K562 (cell line): ENCODE data around the gene KIF3B. TPM values are rescaled to one million over a fixed set of nuclear protein-coding genes. Genes with fewer than 3 reads are reported as not detected.
A peak's percentile ranks its signal among the peaks of the same experiment; 100 is the strongest.

Experiments used
- BMI1 ChIP-seq: fragments of 150-350 bp; IDR thresholded peaks from 2 replicates; pipeline ENCODE4 v1.6.1; 2014; ENCODE audit warnings: low read length
- CUX1 ChIP-seq: fragments of 200-800 bp; sonication (Bioruptor generic); IDR thresholded peaks from 2 replicates; pipeline ENCODE4 v1.6.1; 2016; ENCODE audit warnings: missing genetic modification characterization, missing compliant biosample characterization
- DIDO1 ChIP-seq: fragments of 450-650 bp; IDR thresholded peaks from 2 replicates; pipeline ENCODE4 v1.6.1; 2016; ENCODE audit warnings: low read depth, missing biosample characterization, missing genetic modification characterization
- EP400 ChIP-seq: fragments of 450-650 bp; IDR thresholded peaks from 2 replicates; pipeline ENCODE4 v1.6.1; 2017; ENCODE audit warnings: antibody characterized with exemption, mild to moderate bottlenecking, moderate library complexity
- HIVEP1 ChIP-seq: fragments of 250-450 bp; sonication (Bioruptor Pico); IDR thresholded peaks from 2 replicates; pipeline ENCODE4 v1.4.0; 2020; ENCODE audit warnings: mild to moderate bottlenecking
- KAT2B ChIP-seq: IDR thresholded peaks from one replicate; pipeline ENCODE4 v1.6.1; 2012; ENCODE audit warnings: low read depth, mild to moderate bottlenecking, control low read depth, inconsistent platforms, low read length, moderate library complexity
- MYNN ChIP-seq, 2 experiments: sonication (generic); formaldehyde crosslinking in 1 of 2; IDR thresholded peaks; 2 replicates each; pipeline versions ENCODE4 v1.5.0 to v1.6.1; 2016 to 2020; ENCODE audit warnings: antibody characterized with exemption in 1 of 2, missing genetic modification reagents in 1 of 2
- NFRKB ChIP-seq: fragments of 450-650 bp; IDR thresholded peaks from 2 replicates; pipeline ENCODE4 v1.6.1; 2016; ENCODE audit warnings: low read depth
- SNIP1 ChIP-seq: fragments of 450-650 bp; IDR thresholded peaks from 2 replicates; pipeline ENCODE4 v1.7.1; 2017; ENCODE audit warnings: low read depth, mild to moderate bottlenecking
- YY1 ChIP-seq, 3 experiments: IDR thresholded peaks; 2 replicates each; pipeline ENCODE4 v1.6.1; 2011; ENCODE audit warnings: low read length in 2 of 3, mild to moderate bottlenecking in 2 of 3, moderate library complexity in 2 of 3, borderline replicate concordance in 1 of 3, control low read depth in 1 of 3, low read depth in 1 of 3; ENCODE audit not compliant: insufficient read depth in 3 of 3, insufficient replicate concordance in 2 of 3, control insufficient read depth in 1 of 3, insufficient read length in 1 of 3; ENCODE audit errors: extremely low read depth in 1 of 3
- ZNF384 ChIP-seq: IDR thresholded peaks from 2 replicates; pipeline ENCODE4 v1.6.1; 2012; ENCODE audit warnings: low read depth, low read length, improper control_type of control experiment
- ZNF76 ChIP-seq: fragments of 250-450 bp; sonication (Bioruptor Pico); IDR thresholded peaks from 2 replicates; pipeline ENCODE4 v1.4.0; 2020; ENCODE audit warnings: mild to moderate bottlenecking, moderate library complexity, borderline replicate concordance
- polyA plus RNA-seq, 8 experiments: library from polyadenylated mRNA; depleted of rRNA in 4 of 8; stranded (reverse) in 5 of 8; unstranded in 3 of 8; fragments of >200 nt; fragmentation: Nextera tagmentation in 2 of 8; fragmentation: Illumina TruSeq in 1 of 8; extraction: Ambion mirVana in 2 of 8; extraction: Trizol in 1 of 8; gene quantifications; 2 replicates each; pipeline versions ENCODE4 v1.2.1 to v1.2.3, GENCODE V29; 2011 to 2014; ENCODE audit warnings: inconsistent platforms in 1 of 8, missing spikeins in 1 of 8
- total RNA-seq, 7 experiments: library from RNA; depleted of rRNA in 6 of 7; stranded (reverse); fragments of >200 nt in 6 of 7; fragmentation: Illumina TruSeq in 2 of 7; extraction: Trizol in 2 of 7; gene quantifications; 2 replicates each; pipeline versions ENCODE4 v1.2.1 to v1.2.3, GENCODE V29; 2011 to 2021; ENCODE audit warnings: low replicate concordance in 1 of 7
- TF ChIP-seq, protein P1 (sequence below), 2 experiments: IDR thresholded peaks; 2 replicates each; pipeline ENCODE4 v1.6.1; 2011; ENCODE audit warnings: borderline replicate concordance in 1 of 2, control low read depth in 1 of 2, low read depth in 1 of 2, low read length in 1 of 2, mild to moderate bottlenecking in 1 of 2, mixed read lengths in 1 of 2, moderate library complexity in 1 of 2; ENCODE audit not compliant: insufficient read depth in 1 of 2, insufficient read length in 1 of 2, poor library complexity in 1 of 2, severe bottlenecking in 1 of 2; ENCODE audit errors: extremely low read depth in 1 of 2
- TF ChIP-seq, protein P2 (sequence below): fragments of 450-650 bp; IDR thresholded peaks from 2 replicates; pipeline ENCODE4 v1.6.1; 2017; ENCODE audit warnings: antibody characterized with exemption, mild to moderate bottlenecking
- TF ChIP-seq, protein P3 (sequence below): fragments of 250-450 bp; sonication (Bioruptor Pico); IDR thresholded peaks from 2 replicates; pipeline ENCODE4 v1.8.0; 2021; ENCODE audit warnings: mild to moderate bottlenecking, moderate library complexity

Gene KIF3B
- total and polyA plus RNA-seq, 9 of the 15 experiments (the other 6 are each of a cell fraction or from before 2014, with no cell fraction given) = 2.9 to 12.3 (median 8.6) TPM

DNA sequence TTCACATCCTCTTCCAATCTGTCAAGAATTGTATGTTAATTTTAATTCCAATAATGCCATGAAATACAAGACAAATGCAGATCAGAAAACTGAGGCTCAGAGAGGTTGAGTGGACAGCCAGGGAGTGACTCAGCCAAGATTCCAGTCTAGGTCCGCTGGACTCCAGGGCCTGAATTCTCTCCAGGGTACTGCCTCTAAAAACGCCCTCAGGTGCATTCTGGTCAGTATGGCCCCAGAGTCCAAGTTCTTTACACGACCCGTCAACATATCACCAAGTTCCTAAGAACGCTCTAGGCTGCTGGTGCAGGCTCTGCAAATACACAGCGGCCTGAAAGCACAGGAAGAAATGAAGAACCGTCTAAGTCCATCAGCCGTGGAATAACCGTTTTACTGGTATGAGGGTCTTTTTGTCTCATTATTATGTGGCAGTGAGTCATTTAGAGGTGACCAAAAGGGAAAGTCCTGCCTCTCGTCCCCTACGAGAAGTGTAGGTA lies 80.0 kb downstream of the KIF3B start (continued):
- TF ChIP-seq CUX1 = no peak
- peak; percentile 25; the same call in 1 of the 2 replicates for TF ChIP-seq NFRKB
- TF ChIP-seq, protein P1, sequence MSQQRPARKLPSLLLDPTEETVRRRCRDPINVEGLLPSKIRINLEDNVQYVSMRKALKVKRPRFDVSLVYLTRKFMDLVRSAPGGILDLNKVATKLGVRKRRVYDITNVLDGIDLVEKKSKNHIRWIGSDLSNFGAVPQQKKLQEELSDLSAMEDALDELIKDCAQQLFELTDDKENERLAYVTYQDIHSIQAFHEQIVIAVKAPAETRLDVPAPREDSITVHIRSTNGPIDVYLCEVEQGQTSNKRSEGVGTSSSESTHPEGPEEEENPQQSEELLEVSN (IDR thresholded peaks at IDR 0.05; ENCODE audit: borderline replicate concordance in 1 of 2, extremely low read depth in 1 of 2, insufficient read depth in 1 of 2, insufficient read length in 1 of 2, low read depth in 1 of 2, low read length in 1 of 2, poor library complexity in 1 of 2, severe bottlenecking in 1 of 2) = no peak
- no peak for TF ChIP-seq ZNF76
- TF ChIP-seq ZNF384 = no peak
- TF ChIP-seq, protein P2, sequence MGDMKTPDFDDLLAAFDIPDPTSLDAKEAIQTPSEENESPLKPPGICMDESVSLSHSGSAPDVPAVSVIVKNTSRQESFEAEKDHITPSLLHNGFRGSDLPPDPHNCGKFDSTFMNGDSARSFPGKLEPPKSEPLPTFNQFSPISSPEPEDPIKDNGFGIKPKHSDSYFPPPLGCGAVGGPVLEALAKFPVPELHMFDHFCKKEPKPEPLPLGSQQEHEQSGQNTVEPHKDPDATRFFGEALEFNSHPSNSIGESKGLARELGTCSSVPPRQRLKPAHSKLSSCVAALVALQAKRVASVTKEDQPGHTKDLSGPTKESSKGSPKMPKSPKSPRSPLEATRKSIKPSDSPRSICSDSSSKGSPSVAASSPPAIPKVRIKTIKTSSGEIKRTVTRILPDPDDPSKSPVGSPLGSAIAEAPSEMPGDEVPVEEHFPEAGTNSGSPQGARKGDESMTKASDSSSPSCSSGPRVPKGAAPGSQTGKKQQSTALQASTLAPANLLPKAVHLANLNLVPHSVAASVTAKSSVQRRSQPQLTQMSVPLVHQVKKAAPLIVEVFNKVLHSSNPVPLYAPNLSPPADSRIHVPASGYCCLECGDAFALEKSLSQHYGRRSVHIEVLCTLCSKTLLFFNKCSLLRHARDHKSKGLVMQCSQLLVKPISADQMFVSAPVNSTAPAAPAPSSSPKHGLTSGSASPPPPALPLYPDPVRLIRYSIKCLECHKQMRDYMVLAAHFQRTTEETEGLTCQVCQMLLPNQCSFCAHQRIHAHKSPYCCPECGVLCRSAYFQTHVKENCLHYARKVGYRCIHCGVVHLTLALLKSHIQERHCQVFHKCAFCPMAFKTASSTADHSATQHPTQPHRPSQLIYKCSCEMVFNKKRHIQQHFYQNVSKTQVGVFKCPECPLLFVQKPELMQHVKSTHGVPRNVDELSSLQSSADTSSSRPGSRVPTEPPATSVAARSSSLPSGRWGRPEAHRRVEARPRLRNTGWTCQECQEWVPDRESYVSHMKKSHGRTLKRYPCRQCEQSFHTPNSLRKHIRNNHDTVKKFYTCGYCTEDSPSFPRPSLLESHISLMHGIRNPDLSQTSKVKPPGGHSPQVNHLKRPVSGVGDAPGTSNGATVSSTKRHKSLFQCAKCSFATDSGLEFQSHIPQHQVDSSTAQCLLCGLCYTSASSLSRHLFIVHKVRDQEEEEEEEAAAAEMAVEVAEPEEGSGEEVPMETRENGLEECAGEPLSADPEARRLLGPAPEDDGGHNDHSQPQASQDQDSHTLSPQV = peak; percentile 18; the same call in 1 of the 2 replicates
- no peak for TF ChIP-seq DIDO1 (tag)
- TF ChIP-seq EP400 = no peak
- TF ChIP-seq, protein P3, sequence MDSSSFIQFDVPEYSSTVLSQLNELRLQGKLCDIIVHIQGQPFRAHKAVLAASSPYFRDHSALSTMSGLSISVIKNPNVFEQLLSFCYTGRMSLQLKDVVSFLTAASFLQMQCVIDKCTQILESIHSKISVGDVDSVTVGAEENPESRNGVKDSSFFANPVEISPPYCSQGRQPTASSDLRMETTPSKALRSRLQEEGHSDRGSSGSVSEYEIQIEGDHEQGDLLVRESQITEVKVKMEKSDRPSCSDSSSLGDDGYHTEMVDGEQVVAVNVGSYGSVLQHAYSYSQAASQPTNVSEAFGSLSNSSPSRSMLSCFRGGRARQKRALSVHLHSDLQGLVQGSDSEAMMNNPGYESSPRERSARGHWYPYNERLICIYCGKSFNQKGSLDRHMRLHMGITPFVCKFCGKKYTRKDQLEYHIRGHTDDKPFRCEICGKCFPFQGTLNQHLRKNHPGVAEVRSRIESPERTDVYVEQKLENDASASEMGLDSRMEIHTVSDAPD = no peak
- no peak for TF ChIP-seq MYNN (IDR thresholded peaks at IDR 0.05)
- no peak for TF ChIP-seq MYNN (CRISPR knock-in tag; IDR thresholded peaks at IDR 0.05)
- TF ChIP-seq KAT2B = no peak
- no peak for TF ChIP-seq SNIP1
- TF ChIP-seq YY1 (IDR thresholded peaks at IDR 0.05; ENCODE audit: borderline replicate concordance in 1 of 3, control insufficient read depth in 1 of 3, extremely low read depth in 1 of 3, insufficient read depth in 3 of 3, insufficient read length in 1 of 3, insufficient replicate concordance in 2 of 3, low read depth in 1 of 3, low read length in 2 of 3) = no peak
- no peak for TF ChIP-seq BMI1
- no peak for TF ChIP-seq HIVEP1 (CRISPR knock-in tag)
